GM18909 (cell line): ENCODE measurements around the gene FBXW9.
A peak's percentile ranks its signal among the peaks of the same experiment; 100 is the strongest.
"Not testable (repeated sequence)": the region's sequence is repeated elsewhere in the genome, so short reads cannot be mapped to it uniquely, and the experiment has no call there.

Experiments
- ATAC-seq: cut with Tn5 transposase; IDR thresholded peaks from one replicate; pipeline ENCODE4 v1.9.1; 2021; ENCODE audit warnings: mild to moderate bottlenecking; ENCODE audit not compliant: unreplicated experiment, poor library complexity

The FBXW9 gene

GRCh38 chr19:12664406-12665280 lies 31.8 kb downstream of the FBXW9 start:
- ATAC-seq, result no peak

GRCh38 chr19:12660980-12661379 lies 35.5 kb downstream of the FBXW9 start:
- no peak for ATAC-seq

- no peak for ATAC-seq
Measured at GRCh38 chr19:12657966-12658365, 38.5 kb downstream of the FBXW9 start.

DNA sequence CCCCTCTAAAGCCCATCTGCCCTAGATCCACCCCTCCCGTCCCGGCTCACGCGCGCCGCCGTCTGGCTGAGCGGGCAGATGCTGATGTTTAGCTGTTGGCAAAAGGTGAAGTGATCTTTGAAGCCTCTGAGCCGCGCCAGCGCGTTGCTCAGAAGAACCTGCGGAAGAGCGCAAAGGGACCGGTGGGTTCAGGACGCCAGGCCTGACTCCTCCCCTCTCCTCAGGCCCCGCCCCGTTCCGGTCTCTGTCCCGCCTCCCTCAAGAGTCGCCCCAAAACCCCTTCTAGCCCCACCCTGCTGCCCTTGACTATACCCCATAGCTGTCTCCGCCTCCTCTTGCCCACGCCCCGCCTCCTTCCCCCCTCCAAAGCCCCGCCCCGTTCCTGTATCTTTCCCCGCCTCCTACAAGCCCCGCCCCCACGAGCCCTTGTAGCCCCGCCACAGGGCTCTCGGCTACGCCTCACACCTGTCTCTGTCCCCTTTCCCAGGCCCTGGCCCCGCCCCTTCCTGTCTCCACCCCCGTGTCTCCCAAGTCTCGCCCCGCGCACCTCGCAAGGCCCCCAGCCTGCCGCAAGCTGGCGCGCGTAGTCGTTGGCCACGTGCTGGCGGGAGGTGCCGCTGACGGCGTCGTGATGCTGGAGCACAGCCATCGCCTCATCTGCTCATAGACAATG lies 39.4 kb downstream of the FBXW9 start:
- no peak for ATAC-seq

- ATAC-seq, result no peak
Measured at GRCh38 chr19:12655546-12655945, 40.9 kb downstream of the FBXW9 start.

DNA sequence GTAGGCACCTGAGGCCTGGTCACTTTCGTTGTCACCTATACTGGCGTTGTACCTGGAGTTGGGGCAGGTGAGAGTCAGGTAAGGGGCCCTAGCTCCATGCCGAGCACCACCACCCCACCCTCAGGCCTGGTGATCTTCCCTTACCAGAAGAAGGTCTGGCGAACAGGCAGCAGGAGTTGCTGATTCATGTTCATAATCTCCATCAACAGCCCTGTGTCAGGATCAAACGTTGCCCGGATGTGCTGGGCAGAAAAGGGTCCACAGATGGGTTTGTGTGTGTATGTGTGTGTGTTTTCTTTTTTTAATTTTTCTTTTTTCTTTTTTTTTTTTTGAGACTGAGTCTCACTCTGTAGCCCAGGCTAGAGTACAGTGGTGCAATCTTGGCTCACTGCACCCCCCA lies 44.2 kb downstream of the FBXW9 start:
- ATAC-seq, result no peak

DNA sequence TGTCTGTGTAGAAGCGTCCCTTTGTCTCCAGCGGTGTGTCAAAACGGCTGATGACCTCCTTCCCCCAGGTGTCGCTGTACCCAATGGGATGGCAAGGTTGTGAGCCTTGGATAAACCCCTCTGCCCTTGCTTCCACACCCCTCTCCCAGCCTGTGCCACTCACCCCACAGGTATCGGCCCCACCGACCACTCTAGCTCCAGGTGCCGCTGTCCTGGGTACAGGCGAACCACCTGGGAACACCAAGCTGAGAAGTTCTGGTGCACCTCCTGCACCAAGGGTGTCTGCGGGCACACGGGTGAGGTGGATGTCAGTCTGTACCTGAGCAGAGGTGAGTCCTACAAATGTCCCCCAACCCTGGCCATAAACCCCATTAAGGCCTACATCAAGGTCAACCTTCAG lies 46.5 kb downstream of the FBXW9 start:
- no peak for ATAC-seq

DNA sequence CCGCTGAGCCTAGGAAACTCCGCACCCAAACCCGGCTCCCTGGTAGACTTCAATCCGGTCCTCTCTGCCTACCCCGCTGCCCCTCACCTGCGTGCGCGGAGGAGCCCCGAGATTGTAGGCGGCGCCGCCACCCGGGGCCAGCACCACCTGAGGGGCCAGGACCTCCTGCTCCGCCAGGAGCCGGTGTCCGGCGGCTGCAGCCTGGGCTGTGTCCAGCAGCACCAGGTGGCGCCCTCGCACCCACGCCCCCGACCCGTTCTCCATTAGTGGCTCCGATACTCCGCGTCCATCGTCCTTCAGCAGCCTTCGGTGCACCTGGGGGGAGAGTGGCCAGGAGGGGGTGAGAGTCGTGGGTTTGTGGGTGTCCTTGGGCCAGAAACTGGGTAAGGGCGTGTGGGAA lies 48.3 kb downstream of the FBXW9 start:
- ATAC-seq, result no peak

DNA sequence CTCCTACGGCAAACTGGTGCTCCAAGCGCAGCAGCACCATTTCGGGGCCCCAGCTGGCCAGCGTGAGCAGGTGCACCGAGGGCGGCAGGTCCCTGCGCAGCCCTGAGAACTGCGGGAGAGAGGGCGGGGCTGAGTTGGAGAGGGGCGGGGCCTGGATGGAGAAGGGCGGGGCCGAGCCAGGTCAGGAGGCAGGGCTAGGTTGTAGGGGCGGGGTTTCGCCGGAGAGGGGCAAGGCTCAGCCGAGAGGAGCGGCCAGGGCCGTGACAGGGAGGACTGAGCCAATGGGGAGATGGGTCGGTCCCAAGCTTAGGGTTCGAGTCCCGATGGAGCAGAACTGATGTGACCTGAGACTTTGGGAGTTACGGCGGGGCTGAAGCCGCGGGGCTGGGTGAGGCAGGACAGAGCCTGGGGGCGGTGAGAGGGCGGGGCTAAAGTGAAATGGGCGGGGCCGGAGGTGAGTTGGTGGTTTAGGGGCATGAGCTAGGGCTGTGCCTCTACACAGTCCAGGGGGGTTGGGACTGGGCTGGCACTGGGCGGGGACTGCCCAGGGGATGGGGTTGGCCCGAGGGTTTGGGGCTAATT lies 48.9 kb downstream of the FBXW9 start:
- ATAC-seq, result no peak

DNA sequence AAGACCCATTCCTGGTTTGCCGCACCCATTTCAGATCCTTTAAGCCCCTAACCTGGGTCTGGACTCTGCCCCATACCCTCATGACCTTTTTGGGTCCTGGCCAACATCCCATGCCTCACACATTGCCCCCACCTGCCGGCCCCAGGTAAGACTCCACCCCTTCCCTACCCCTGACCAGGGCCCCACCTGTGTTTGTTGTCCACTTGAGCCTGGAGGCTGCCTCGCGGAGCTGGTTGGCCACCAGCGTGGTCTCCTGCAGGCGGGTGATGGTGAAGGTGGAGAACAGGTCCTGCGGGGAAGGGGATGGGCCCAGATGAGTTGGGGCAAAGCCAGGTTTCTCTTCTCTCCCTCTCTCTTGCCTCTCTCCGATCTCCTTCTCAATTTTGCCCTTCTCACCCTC lies 49.4 kb downstream of the FBXW9 start:
- no peak for ATAC-seq

DNA sequence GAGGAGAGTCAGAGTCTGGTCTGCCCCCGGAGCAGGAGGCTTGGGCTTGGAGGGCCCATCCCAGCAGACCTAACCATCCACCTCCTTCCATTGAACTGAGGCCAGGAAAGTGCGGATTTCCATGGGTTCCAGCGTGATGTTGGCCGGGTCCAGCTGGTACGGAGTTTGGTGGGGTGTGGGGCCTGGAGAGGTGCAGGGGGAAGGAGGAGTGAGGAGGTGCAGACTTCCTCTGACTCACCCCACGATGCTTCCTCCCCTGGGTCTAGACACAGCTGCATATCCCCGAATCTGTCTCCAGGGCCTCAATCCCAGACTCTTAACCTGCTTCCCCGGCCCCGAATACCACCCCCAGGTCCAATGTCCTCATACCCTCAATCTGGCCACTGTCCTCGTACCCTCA lies 49.9 kb downstream of the FBXW9 start:
- no peak for ATAC-seq

DNA sequence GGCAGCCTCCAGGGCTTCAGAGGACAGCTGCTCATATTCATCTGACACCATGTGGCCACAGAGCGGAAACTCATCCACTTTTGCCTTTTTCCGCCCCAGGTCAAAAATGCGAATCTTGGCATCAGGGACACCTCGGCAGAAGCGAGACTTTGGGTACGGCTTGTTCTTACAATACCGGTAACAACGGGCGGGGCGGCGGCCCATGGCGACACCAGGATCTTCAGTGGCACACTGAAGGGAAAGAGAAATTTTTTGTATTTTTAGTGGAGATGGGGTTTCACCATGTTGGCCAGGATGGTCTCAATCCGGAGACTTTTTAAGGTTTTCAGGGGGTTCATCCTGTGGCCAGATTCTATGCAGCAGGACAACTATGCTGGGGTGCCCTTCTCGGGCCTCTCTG lies 52.7 kb downstream of the FBXW9 start:
- not testable (repeated sequence) for ATAC-seq

GRCh38 chr19:12642506-12642905 lies 53.9 kb downstream of the FBXW9 start:
- ATAC-seq, result no peak

DNA sequence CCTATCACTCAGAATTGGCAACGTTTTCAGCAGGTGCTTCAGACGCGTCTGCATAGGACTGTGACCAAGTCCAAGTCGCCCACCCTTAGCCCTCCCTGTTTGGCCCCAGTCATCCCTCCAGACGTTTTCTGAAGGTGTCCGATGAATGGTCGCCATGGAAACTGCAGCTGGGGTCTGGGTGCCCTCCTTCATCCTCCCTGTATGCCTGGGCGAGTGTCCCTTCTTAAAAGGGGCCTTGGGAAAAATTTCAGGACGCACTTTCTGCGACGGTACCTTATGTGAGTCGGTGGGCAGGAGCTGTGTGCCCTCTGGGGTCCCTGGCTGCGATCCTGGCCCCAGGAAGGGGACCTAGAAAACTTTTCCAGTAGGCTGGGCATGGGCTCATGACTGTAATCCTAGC lies 55.0 kb downstream of the FBXW9 start:
- ATAC-seq, result no peak

- peak; percentile 50 for ATAC-seq
Measured at GRCh38 chr19:12639901-12640613, 56.4 kb downstream of the FBXW9 start.
